ENCODE results near the gene KLF6.

The KLF6 gene

GRCh38 chr10:3750006-3750816, 34.8 kb downstream of the KLF6 start:
- H3K27me3 ChIP-seq (ENCODE audit: control insufficient read depth, insufficient read depth, low read length) = no peaks in the 10 kb centered on the region
- H3K4me3 ChIP-seq (ENCODE audit: low read length) = peak overlapping the region; percentile 52
- peaks cover 16% of the 10 kb centered on the region for H3K4me1 ChIP-seq (ENCODE audit: control insufficient read depth, insufficient read depth, low read length)
- no peaks in the 10 kb centered on the region for H3K36me3 ChIP-seq (ENCODE audit: control insufficient read depth, insufficient read depth, low read length)
- no peak overlapping the region for H3K9ac ChIP-seq (ENCODE audit: low read length)
- peak overlapping the region; percentile 60 for H3K27ac ChIP-seq (ENCODE audit: low read depth, low read length)

GRCh38 chr10:3749600-3749999, 35.4 kb downstream of the KLF6 start:
- H3K27me3 ChIP-seq (ENCODE audit: control insufficient read depth, insufficient read depth, low read length) = no peaks in the 10 kb centered on the region
- H3K4me1 ChIP-seq (ENCODE audit: control insufficient read depth, insufficient read depth, low read length) = peaks cover 13% of the 10 kb centered on the region
- peak overlapping the region; percentile 52 for H3K4me3 ChIP-seq (ENCODE audit: low read length)
- no peaks in the 10 kb centered on the region for H3K36me3 ChIP-seq (ENCODE audit: control insufficient read depth, insufficient read depth, low read length)
- no peak overlapping the region for H3K9ac ChIP-seq (ENCODE audit: low read length)
- H3K27ac ChIP-seq (ENCODE audit: low read depth, low read length) = peak overlapping the region; percentile 60

- Histone ChIP-seq H3K27ac (ENCODE audit: low read depth, low read length) (no peak overlapping the region), H3K9ac (ENCODE audit: low read length) (no peak overlapping the region), H3K4me1 (ENCODE audit: control insufficient read depth, insufficient read depth, low read length) (peaks cover 13% of the 10 kb centered on the region), H3K4me3 (ENCODE audit: low read length) (no peak overlapping the region), H3K27me3 (ENCODE audit: control insufficient read depth, insufficient read depth, low read length) (no peaks in the 10 kb centered on the region), H3K36me3 (ENCODE audit: control insufficient read depth, insufficient read depth, low read length) (no peaks in the 10 kb centered on the region)
These were observed 36.0 kb downstream of the KLF6 start for GRCh38 chr10:3749011-3749410.

- Histone ChIP-seq H3K9ac (ENCODE audit: low read length) (no peak overlapping the region), H3K4me1 (ENCODE audit: control insufficient read depth, insufficient read depth, low read length) (peaks cover 13% of the 10 kb centered on the region), H3K27me3 (ENCODE audit: control insufficient read depth, insufficient read depth, low read length) (no peaks in the 10 kb centered on the region), H3K36me3 (ENCODE audit: control insufficient read depth, insufficient read depth, low read length) (no peaks in the 10 kb centered on the region), H3K27ac (ENCODE audit: low read depth, low read length) (no peak overlapping the region), H3K4me3 (ENCODE audit: low read length) (no peak overlapping the region)
These were observed 36.5 kb downstream of the KLF6 start for GRCh38 chr10:3748484-3748883.

GRCh38 chr10:3747984-3748383, 37.0 kb downstream of the KLF6 start:
- H3K4me1 ChIP-seq (ENCODE audit: control insufficient read depth, insufficient read depth, low read length) = peaks cover 13% of the 10 kb centered on the region
- no peak overlapping the region for H3K9ac ChIP-seq (ENCODE audit: low read length)
- H3K4me3 ChIP-seq (ENCODE audit: low read length) = no peak overlapping the region
- no peak overlapping the region for H3K27ac ChIP-seq (ENCODE audit: low read depth, low read length)
- no peaks in the 10 kb centered on the region for H3K36me3 ChIP-seq (ENCODE audit: control insufficient read depth, insufficient read depth, low read length)
- H3K27me3 ChIP-seq (ENCODE audit: control insufficient read depth, insufficient read depth, low read length) = no peaks in the 10 kb centered on the region

- no peaks in the 10 kb centered on the region for H3K36me3 ChIP-seq (ENCODE audit: control insufficient read depth, insufficient read depth, low read length)
- H3K9ac ChIP-seq (ENCODE audit: low read length) = no peak overlapping the region
- H3K4me3 ChIP-seq (ENCODE audit: low read length) = no peak overlapping the region
- no peak overlapping the region for H3K27ac ChIP-seq (ENCODE audit: low read depth, low read length)
- peaks cover 13% of the 10 kb centered on the region for H3K4me1 ChIP-seq (ENCODE audit: control insufficient read depth, insufficient read depth, low read length)
- H3K27me3 ChIP-seq (ENCODE audit: control insufficient read depth, insufficient read depth, low read length) = no peaks in the 10 kb centered on the region
These were observed 37.6 kb downstream of the KLF6 start for GRCh38 chr10:3747248-3747960.

GRCh38 chr10:3746634-3747033, 38.4 kb downstream of the KLF6 start:
- no peaks in the 10 kb centered on the region for H3K36me3 ChIP-seq (ENCODE audit: control insufficient read depth, insufficient read depth, low read length)
- no peaks in the 10 kb centered on the region for H3K27me3 ChIP-seq (ENCODE audit: control insufficient read depth, insufficient read depth, low read length)
- peaks cover 13% of the 10 kb centered on the region for H3K4me1 ChIP-seq (ENCODE audit: control insufficient read depth, insufficient read depth, low read length)
- no peak overlapping the region for H3K27ac ChIP-seq (ENCODE audit: low read depth, low read length)
- no peak overlapping the region for H3K4me3 ChIP-seq (ENCODE audit: low read length)
- H3K9ac ChIP-seq (ENCODE audit: low read length) = no peak overlapping the region

- no peak overlapping the region for H3K9ac ChIP-seq (ENCODE audit: low read length)
- H3K4me3 ChIP-seq (ENCODE audit: low read length) = no peak overlapping the region
- H3K4me1 ChIP-seq (ENCODE audit: control insufficient read depth, insufficient read depth, low read length) = peaks cover 12% of the 10 kb centered on the region
- H3K27me3 ChIP-seq (ENCODE audit: control insufficient read depth, insufficient read depth, low read length) = no peaks in the 10 kb centered on the region
- H3K27ac ChIP-seq (ENCODE audit: low read depth, low read length) = no peak overlapping the region
- H3K36me3 ChIP-seq (ENCODE audit: control insufficient read depth, insufficient read depth, low read length) = no peaks in the 10 kb centered on the region
These were observed 39.5 kb downstream of the KLF6 start for GRCh38 chr10:3745521-3745920.

- Histone ChIP-seq H3K27me3 (ENCODE audit: control insufficient read depth, insufficient read depth, low read length) (no peaks in the 10 kb centered on the region), H3K9ac (ENCODE audit: low read length) (no peak overlapping the region), H3K36me3 (ENCODE audit: control insufficient read depth, insufficient read depth, low read length) (no peaks in the 10 kb centered on the region), H3K27ac (ENCODE audit: low read depth, low read length) (no peak overlapping the region), H3K4me3 (ENCODE audit: low read length) (no peak overlapping the region), H3K4me1 (ENCODE audit: control insufficient read depth, insufficient read depth, low read length) (no peaks in the 10 kb centered on the region)
These were observed 43.1 kb downstream of the KLF6 start for GRCh38 chr10:3741688-3742461.

- no peaks in the 10 kb centered on the region for H3K4me1 ChIP-seq (ENCODE audit: control insufficient read depth, insufficient read depth, low read length)
- H3K9ac ChIP-seq (ENCODE audit: low read length) = no peak overlapping the region
- H3K27me3 ChIP-seq (ENCODE audit: control insufficient read depth, insufficient read depth, low read length) = no peaks in the 10 kb centered on the region
- H3K36me3 ChIP-seq (ENCODE audit: control insufficient read depth, insufficient read depth, low read length) = no peaks in the 10 kb centered on the region
- H3K4me3 ChIP-seq (ENCODE audit: low read length) = no peak overlapping the region
- H3K27ac ChIP-seq (ENCODE audit: low read depth, low read length) = no peak overlapping the region
These were observed 44.7 kb downstream of the KLF6 start for GRCh38 chr10:3740157-3740871.

GRCh38 chr10:3738855-3739350, 46.1 kb downstream of the KLF6 start:
- H3K4me1 ChIP-seq (ENCODE audit: control insufficient read depth, insufficient read depth, low read length) = no peaks in the 10 kb centered on the region
- H3K9ac ChIP-seq (ENCODE audit: low read length) = no peak overlapping the region
- no peaks in the 10 kb centered on the region for H3K36me3 ChIP-seq (ENCODE audit: control insufficient read depth, insufficient read depth, low read length)
- H3K27me3 ChIP-seq (ENCODE audit: control insufficient read depth, insufficient read depth, low read length) = no peaks in the 10 kb centered on the region
- H3K4me3 ChIP-seq (ENCODE audit: low read length) = no peak overlapping the region
- H3K27ac ChIP-seq (ENCODE audit: low read depth, low read length) = no peak overlapping the region

GRCh38 chr10:3737864-3738263, 47.1 kb downstream of the KLF6 start:
- H3K27ac ChIP-seq (ENCODE audit: low read depth, low read length) = no peak overlapping the region
- no peak overlapping the region for H3K4me3 ChIP-seq (ENCODE audit: low read length)
- no peaks in the 10 kb centered on the region for H3K4me1 ChIP-seq (ENCODE audit: control insufficient read depth, insufficient read depth, low read length)
- H3K36me3 ChIP-seq (ENCODE audit: control insufficient read depth, insufficient read depth, low read length) = no peaks in the 10 kb centered on the region
- no peaks in the 10 kb centered on the region for H3K27me3 ChIP-seq (ENCODE audit: control insufficient read depth, insufficient read depth, low read length)
- H3K9ac ChIP-seq (ENCODE audit: low read length) = no peak overlapping the region

Measured in rectal smooth muscle tissue (tissue), 1 donor.